Measurements from ENCODE around the gene P2RY8. TPM values are rescaled to one million over a fixed set of nuclear protein-coding genes. Genes with fewer than 3 reads are reported as not detected.

The P2RY8 gene
- total and polyA plus RNA-seq, 2 of the 4 experiments (the other 2 are of a cell fraction): not detected

- no peak overlapping the region for H2BK20ac ChIP-seq (ENCODE audit: low read depth, low read length)
- no peaks in the 10 kb centered on the region for H3K4me1 ChIP-seq (ENCODE audit: control insufficient read depth, insufficient read depth, low read length)
- ChIA-PET POLR2A (ENCODE audit: unreplicated experiment) (no interaction called here), CTCF (no interaction called here)
- no peak overlapping the region for H3K56ac ChIP-seq (ENCODE audit: extremely low read depth, insufficient read depth, low read length)
- dilution Hi-C loops (cut with HindIII; ENCODE audit: low sequenced_read_pairs, unreplicated experiment): no loop called here
- no peak overlapping the region for H4K5ac ChIP-seq (ENCODE audit: low read depth, low read length)
- no peaks in the 10 kb centered on the region for H3K9me1 ChIP-seq (ENCODE audit: insufficient read depth, low read length)
- no peak overlapping the region for H2BK120ac ChIP-seq (ENCODE audit: low read depth, low read length)
- in situ Hi-C loops (cut with MboI; ENCODE audit: low sequenced_read_pairs): no loop called here
- H3K36me3 ChIP-seq (ENCODE audit: control insufficient read depth, insufficient read depth, low read length): no peaks in the 10 kb centered on the region
- H2AK9ac ChIP-seq (replicated peaks; ENCODE audit: low read depth, low read length, poor library complexity): no peak overlapping the region
- no peaks in the 10 kb centered on the region for H4K20me1 ChIP-seq (ENCODE audit: insufficient read depth, low read length)
- H3K18ac ChIP-seq (ENCODE audit: low read depth, low read length): no peak overlapping the region
- H2AK5ac ChIP-seq (ENCODE audit: low read depth, low read length): no peak overlapping the region
- ATAC-seq (ENCODE audit: low read depth): no peak
- H3K4me2 ChIP-seq (ENCODE audit: low read depth, low read length): no peak overlapping the region
- no peak overlapping the region for H3K27ac ChIP-seq (ENCODE audit: insufficient read depth, low read length)
- H3K9me3 ChIP-seq (ENCODE audit: control insufficient read depth, insufficient read depth, low read length): 0 out of 2 replicates have a peak, but pooled peaks cover 1% of the 10 kb centered on the region
- H3K27me3 ChIP-seq (ENCODE audit: control insufficient read depth, insufficient read depth, low read length): no peaks in the 10 kb centered on the region
- H3K9ac ChIP-seq (ENCODE audit: low read depth, low read length): no peak overlapping the region
- 100% methylated on average over 1 of the region's 3 CpGs; no CpG with 5 or more reads in 1 of the 2 experiments for WGBS, 2 experiments (ENCODE audit: extremely low coverage in 2 of 2, insufficient read length in 1 of 2)
- H2BK5ac ChIP-seq (ENCODE audit: low read depth, low read length, poor library complexity, severe bottlenecking): no peak overlapping the region
- H3K79me1 ChIP-seq (ENCODE audit: low read depth in 1 of 2, low read length in 2 of 2): no peaks in the 10 kb centered on the region
- no peak overlapping the region for H3K23ac ChIP-seq (ENCODE audit: low read depth, low read length)
- H3K4me3 ChIP-seq (ENCODE audit: insufficient read depth, low read depth, low read length): no peak overlapping the region
- no peak overlapping the region for H3K14ac ChIP-seq (replicated peaks; ENCODE audit: low read depth, low read length)
- H4K91ac ChIP-seq (ENCODE audit: insufficient read depth, low read depth, low read length): no peak overlapping the region
- DNase-seq: no peak
- H2AFZ ChIP-seq (replicated peaks; ENCODE audit: low read length, poor library complexity): no peak overlapping the region
- H2BK15ac ChIP-seq (ENCODE audit: low read depth, low read length): no peak overlapping the region
- TF ChIP-seq RFX5 (IDR thresholded peaks at IDR 0.05; ENCODE audit: low read depth, low read length): no peak
- no peak for TF ChIP-seq CHD1 (IDR thresholded peaks at IDR 0.05; ENCODE audit: low read depth, low read length)
- no peak for TF ChIP-seq RCOR1 (IDR thresholded peaks at IDR 0.05; ENCODE audit: insufficient replicate concordance, low read length)
- TF ChIP-seq CTCF (conservative IDR thresholded peaks at IDR 0.05; ENCODE audit: low read depth, low read length): no peak
- no peak for TF ChIP-seq NFE2L2 (IDR thresholded peaks at IDR 0.05; ENCODE audit: low read depth, low read length)
- no peak for TF ChIP-seq RAD21 (IDR thresholded peaks at IDR 0.05; ENCODE audit: low read length)
- no peak for TF ChIP-seq MAFK (IDR thresholded peaks at IDR 0.05; ENCODE audit: low read depth, low read length)
- TF ChIP-seq ELK1 (IDR thresholded peaks at IDR 0.05; ENCODE audit: borderline replicate concordance, low read depth, low read length): no peak
- no peak for TF ChIP-seq POLR2A (IDR thresholded peaks at IDR 0.05; ENCODE audit: low read depth, low read length)
- no peak for TF ChIP-seq BHLHE40 (IDR thresholded peaks at IDR 0.05; ENCODE audit: low read depth, low read length)
- TF ChIP-seq MAZ (IDR thresholded peaks at IDR 0.05; ENCODE audit: borderline replicate concordance, low read depth, low read length): no peak
- no peak for TF ChIP-seq FOS (IDR thresholded peaks at IDR 0.05; ENCODE audit: low read depth, low read length)
- no peak for TF ChIP-seq USF2 (IDR thresholded peaks at IDR 0.05; ENCODE audit: low read depth, low read length)
- TF ChIP-seq SMC3 (IDR thresholded peaks at IDR 0.05; ENCODE audit: low read depth, low read length): no peak
- TF ChIP-seq CEBPB (IDR thresholded peaks at IDR 0.05; ENCODE audit: low read depth, low read length): no peak
- no peak overlapping the region for H4K8ac ChIP-seq (ENCODE audit: low read depth in 2 of 2, low read length in 2 of 2)
- H3K4ac ChIP-seq (ENCODE audit: low read depth, low read length): no peak overlapping the region
- no TSS peak for BruUV-seq (replicated peaks)
- intact Hi-C loops (cut with micrococcal nuclease): no loop called here
Observed at GRCh38 chrX:1477229-1477628, 59.8 kb downstream of the P2RY8 start.
